ENCODE data around the gene FZD10. TPM values are rescaled to one million over a fixed set of nuclear protein-coding genes. Genes with fewer than 3 reads are reported as not detected.

FZD10 gene
- total and polyA plus RNA-seq, 2 experiments from 2014 or later, result 0.11 to 0.45 TPM

DNA sequence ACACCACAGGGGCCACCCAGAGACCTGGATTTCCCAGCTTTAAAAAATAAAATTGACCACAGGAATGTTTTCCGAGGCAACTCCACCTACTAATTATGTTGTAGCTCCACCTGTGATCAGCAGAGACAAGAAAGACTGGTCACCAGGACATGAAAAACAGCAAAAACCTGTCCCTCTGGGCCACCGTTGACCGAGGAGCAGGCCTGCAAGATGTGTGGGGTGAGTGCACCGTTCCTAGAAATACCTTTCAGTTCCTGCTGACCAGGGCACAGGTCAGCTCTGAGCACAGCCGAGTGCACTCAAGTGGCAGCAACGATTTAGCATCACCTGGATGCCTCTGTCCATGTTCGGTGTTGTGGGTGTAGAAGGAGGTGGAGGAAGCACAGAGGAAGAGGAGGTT, 16.9 kb downstream of the FZD10 start (continued):
- TF ChIP-seq, protein P1, sequence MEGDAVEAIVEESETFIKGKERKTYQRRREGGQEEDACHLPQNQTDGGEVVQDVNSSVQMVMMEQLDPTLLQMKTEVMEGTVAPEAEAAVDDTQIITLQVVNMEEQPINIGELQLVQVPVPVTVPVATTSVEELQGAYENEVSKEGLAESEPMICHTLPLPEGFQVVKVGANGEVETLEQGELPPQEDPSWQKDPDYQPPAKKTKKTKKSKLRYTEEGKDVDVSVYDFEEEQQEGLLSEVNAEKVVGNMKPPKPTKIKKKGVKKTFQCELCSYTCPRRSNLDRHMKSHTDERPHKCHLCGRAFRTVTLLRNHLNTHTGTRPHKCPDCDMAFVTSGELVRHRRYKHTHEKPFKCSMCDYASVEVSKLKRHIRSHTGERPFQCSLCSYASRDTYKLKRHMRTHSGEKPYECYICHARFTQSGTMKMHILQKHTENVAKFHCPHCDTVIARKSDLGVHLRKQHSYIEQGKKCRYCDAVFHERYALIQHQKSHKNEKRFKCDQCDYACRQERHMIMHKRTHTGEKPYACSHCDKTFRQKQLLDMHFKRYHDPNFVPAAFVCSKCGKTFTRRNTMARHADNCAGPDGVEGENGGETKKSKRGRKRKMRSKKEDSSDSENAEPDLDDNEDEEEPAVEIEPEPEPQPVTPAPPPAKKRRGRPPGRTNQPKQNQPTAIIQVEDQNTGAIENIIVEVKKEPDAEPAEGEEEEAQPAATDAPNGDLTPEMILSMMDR (conservative IDR thresholded peaks at IDR 0.05; ENCODE audit: low read depth in 2 of 2), result no peak
- TF ChIP-seq REST (IDR thresholded peaks at IDR 0.05; ENCODE audit: unreplicated experiment) (no peak), EZH2 (IDR thresholded peaks at IDR 0.05; ENCODE audit: low read depth, unreplicated experiment) (no peak), EZH2phosphoT487 (IDR thresholded peaks at IDR 0.05; ENCODE audit: unreplicated experiment) (no peak), ZNF114 (CRISPR knock-in tag; IDR thresholded peaks at IDR 0.05) (no peak), NANOG (IDR thresholded peaks at IDR 0.05; ENCODE audit: borderline replicate concordance) (no peak), STAT1 (IDR thresholded peaks at IDR 0.05; ENCODE audit: unreplicated experiment) (no peak)
- TF ChIP-seq, protein P2, sequence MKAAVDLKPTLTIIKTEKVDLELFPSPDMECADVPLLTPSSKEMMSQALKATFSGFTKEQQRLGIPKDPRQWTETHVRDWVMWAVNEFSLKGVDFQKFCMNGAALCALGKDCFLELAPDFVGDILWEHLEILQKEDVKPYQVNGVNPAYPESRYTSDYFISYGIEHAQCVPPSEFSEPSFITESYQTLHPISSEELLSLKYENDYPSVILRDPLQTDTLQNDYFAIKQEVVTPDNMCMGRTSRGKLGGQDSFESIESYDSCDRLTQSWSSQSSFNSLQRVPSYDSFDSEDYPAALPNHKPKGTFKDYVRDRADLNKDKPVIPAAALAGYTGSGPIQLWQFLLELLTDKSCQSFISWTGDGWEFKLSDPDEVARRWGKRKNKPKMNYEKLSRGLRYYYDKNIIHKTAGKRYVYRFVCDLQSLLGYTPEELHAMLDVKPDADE (IDR thresholded peaks at IDR 0.05), result no peak

DNA sequence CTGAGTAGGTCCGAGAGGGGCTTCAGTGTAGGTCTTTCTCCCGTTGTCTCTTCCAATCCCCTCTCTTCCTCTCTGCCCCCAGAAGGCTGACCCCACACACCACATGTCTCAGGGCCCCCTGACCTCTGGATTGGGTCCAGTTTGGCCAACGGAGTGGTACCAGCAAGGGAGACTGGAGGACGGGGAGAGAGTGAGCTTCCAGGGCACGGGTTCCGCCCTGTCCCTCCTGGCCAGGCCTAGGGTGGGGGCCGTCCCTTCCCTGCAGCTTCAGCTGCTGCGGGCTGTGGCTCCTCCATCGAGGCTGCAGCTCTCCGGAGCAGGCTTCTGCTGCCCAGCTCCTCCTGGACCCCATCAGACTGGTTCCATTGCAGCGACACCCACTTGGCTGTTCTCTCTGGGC, 17.4 kb downstream of the FZD10 start:
- no peak overlapping the region for H3K4me2 ChIP-seq
- Mint-ChIP-seq H3K4me3 (no peak overlapping the region), H3K4me1 (no peaks in the 10 kb centered on the region), H3K36me3 (ENCODE audit: low read depth) (peaks cover 41% of the 10 kb centered on the region), H3K27ac (no peak overlapping the region), H3K9me3 (peaks cover 100% of the 10 kb centered on the region), H3K27me3 (ENCODE audit: insufficient read depth, low read depth, poor library complexity) (peaks cover 6% of the 10 kb centered on the region)
- H3K4me1 ChIP-seq (ENCODE audit: insufficient read depth), result no peaks in the 10 kb centered on the region
- no peaks in the 10 kb centered on the region for H3F3A ChIP-seq (replicated peaks; ENCODE audit: low read depth)
- no peak overlapping the region for H3K4me3 ChIP-seq
- no peaks in the 10 kb centered on the region for H3K9me2 ChIP-seq (ENCODE audit: insufficient read depth)
- no peak for ATAC-seq
- no peak for TF ChIP-seq ZNF114 (CRISPR knock-in tag; IDR thresholded peaks at IDR 0.05)
- no peak for TF ChIP-seq STAT1 (IDR thresholded peaks at IDR 0.05; ENCODE audit: unreplicated experiment)
- TF ChIP-seq EZH2 (IDR thresholded peaks at IDR 0.05; ENCODE audit: low read depth, unreplicated experiment), result no peak
- TF ChIP-seq CREB1 (CRISPR knock-in tag; IDR thresholded peaks at IDR 0.05; ENCODE audit: low read depth), result no peak
- no peak for TF ChIP-seq REST (IDR thresholded peaks at IDR 0.05; ENCODE audit: unreplicated experiment)
- no peak for DNase-seq (ENCODE audit: low spot score)
- no peaks in the 10 kb centered on the region for H4K20me1 ChIP-seq (replicated peaks; ENCODE audit: insufficient read depth)
- no peaks in the 10 kb centered on the region for H3K79me2 ChIP-seq (replicated peaks; ENCODE audit: insufficient read depth)
- H2AFZ ChIP-seq, result no peak overlapping the region
- no peaks in the 10 kb centered on the region for H3K36me3 ChIP-seq (ENCODE audit: insufficient read depth)
- H3K27me3 ChIP-seq (ENCODE audit: insufficient read depth), result peaks cover 4% of the 10 kb centered on the region; the same call in 1 of the 2 replicates
- H3K27ac ChIP-seq (ENCODE audit: low read depth), result no peak overlapping the region

Data from GM23338 (cell line).